GM19240 (cell line): ENCODE measurements around the gene BMAL1.
"Not testable (repeated sequence)": the region's sequence is repeated elsewhere in the genome, so short reads cannot be mapped to it uniquely, and the experiment has no call there.

Source experiments
- DNase-seq: peaks from one replicate; pipeline ENCODE4 v3.0.0; 2011; ENCODE audit warnings: low spot score; ENCODE audit not compliant: insufficient read length

BMAL1 gene

DNA sequence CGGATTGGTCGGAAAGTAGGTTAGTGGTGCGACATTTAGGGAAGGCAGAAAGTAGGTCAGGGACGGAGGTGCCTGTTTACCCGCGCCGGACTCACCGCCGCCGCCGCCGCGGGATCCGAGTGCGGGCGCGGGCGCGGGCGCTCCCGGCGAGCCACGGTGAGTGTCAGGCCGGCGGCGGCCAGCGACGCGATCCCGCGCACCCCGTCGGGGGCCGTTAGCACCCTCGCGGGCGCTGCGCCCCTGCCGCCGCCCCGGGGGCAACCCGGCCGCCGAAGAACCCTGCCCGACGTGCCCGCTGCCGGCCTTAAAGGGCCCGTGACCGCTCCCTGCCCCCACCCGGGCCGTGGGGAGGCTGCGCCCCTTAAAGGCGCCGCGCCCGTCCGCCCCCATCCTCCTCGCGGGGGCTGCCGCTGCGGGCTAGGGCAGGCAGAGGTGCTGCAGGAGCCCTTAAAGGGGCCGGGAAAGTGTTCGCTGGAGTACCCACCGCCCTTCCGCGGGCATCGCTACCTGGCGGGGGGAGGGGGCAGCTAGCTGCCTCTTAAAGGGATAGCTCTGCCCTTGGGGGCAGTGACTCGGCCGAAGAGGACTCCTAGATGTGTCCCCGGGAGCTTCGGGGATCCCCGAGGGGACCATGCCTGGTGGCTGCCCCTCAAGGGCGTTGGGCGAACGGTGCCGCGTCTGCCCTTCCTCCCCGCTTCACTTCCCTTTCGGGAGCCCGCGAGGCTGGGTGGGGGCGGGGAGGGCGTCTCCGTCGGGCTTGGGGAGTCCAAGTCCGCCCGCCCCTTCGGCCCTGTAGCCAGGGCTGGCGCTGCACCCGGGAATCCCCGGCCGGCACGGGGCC is at the start of gene BMAL1:
BMAL1 (plus strand) TSS at position 23 of the 841 bp plus-strand sequence. CDS start 76,519 bp downstream, outside the sequence.
- DNase-seq = peak; percentile 8

DNA sequence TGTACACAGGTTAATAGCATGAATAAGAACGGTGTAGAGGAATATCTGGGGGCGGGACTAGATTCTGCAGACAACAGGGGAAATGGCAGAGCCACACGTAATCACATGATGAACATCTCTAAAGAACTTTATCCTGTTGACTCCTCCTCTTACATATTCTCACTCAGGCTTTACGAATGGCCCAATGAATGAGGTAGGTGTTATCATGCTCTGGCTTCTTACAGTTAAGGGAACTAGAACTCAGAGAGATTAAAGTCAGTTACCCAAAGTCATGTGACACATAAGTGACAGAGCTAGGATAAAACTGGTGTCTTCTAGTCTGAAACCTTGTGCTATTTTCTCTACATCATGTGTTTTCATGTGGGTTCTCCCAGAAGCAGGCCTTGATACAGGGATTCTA is 49.0 kb upstream of the BMAL1 start:
- no peak for DNase-seq

DNA sequence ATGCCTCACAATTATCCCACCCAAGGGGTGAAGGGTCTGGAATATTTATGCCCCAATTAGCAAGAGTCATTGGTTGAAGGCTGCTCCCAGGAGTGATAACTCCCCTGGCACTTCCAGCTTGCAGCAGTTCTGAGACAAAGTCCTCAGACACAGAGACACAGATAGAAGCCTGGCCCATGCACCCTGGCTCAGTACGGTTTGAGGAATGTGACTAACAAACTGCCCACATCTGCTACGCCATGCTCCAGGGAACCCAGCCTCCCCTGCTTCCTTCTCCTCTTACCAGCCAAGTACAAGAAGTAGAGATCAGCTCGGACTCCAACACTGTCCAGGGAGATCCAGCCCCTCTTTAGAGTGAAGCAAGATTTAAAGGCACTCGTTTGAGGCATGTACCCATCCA is 48.5 kb upstream of the BMAL1 start:
- DNase-seq = no peak

DNA sequence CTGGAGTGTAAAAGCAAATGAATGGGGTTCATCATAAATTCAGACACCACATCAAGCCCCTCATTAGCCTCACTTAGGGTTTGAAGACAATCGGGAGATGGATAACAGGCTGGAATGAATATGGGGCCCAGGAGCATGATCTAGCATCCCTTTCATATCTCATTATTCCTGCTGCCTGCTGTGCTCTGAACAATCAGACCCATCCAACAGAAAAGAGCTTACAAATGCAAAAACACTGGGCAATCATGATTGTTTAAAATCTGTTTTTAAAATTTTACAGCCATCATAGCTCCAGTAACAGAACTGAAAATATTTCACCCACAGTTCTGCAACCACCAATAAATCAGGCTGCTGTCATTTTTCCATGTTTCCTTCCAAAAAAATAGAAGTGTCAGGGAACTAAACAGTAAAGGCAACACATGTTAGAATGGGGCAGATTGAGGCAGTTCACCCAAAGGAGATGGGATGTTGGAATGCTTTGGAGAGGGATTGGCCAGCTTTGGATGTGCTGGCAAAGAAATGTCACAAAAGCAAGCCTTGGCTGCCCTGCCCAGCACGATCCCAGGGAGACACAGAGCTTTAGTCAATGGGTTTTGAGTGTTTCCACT is 47.8 kb upstream of the BMAL1 start:
- DNase-seq = no peak

DNA sequence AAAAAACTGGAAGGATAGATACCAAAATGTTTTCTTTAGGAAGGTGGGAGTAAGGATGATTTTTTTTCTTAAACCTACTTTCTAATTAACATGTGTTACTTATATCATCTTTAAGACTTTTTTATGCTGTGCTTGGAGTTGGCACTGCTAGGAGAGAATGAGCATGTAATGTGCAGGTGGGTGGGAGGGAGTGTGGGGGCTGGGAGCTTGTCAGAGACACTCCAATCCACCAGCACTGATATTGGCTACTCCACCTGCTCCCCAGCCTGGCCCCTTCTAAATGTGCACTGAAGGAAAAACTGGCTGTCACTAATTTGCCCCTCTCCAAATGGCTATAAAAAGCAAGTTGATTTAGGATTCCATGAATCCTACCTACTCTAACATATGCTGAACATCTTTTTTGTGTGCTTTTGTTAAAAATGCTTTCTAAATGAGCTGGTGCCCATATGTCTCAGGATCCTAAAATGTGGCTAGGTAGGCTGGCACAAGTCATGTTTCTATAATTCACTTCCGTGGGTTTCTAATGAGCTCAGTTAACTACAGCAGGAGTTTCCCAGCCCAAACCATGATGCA is 44.3 kb upstream of the BMAL1 start:
- no peak for DNase-seq

DNA sequence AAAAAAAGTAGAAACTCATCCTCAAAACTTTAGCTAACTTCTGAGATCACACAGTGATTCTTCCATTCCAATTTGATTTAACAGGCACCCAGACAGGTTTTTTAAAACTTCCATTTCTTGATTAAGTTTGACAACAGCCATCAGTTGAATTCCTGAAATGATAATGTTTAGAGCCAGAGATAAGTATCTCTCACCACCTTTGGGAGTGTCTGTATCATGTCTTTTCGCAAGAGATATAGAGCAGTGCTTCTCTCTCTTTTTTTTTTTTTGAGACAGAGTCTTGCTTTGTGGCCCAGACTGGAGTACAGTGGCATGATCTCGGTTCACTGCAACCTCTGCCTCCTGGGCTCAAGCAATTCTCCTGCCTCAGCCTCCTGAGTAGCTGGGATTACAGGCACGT is 41.7 kb upstream of the BMAL1 start:
- no peak for DNase-seq

DNA sequence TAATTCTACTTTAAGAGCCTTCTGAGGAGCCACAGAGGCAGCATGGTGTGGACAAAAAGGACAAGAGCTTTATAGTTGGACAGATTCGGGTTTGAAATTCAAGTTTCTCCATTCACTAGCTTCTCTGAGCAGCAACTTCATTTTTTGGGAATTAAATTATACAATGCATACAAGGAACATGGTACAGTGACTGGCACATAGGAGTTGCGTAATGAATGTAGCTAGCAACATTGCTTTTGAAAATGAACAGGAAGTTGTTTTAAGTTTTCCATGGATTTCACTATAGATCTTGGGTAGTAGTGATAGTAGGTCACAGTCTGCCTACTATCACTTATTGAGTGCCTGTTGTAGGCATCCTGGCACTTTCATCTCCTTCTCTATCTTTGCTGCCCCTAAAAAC is 41.0 kb upstream of the BMAL1 start:
- no peak for DNase-seq

DNA sequence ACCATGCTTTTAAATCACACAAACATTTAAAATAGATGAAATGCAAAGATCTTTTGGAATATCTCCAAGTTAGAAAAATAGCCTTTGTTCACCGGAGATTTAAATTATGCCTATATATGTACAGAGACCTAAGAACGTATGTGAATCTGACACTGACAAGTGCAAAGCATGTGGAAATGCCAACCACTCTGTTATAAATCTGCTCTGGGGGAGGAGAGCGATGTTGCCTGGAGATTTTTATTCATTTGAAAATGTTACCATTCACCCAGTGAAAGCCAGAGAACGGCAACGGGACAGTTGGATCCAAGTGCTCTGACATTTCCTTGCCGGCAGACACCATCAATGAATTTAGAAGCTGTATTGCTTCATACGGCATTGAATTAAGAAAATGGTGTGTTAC is 39.8 kb upstream of the BMAL1 start:
- DNase-seq = no peak

DNA sequence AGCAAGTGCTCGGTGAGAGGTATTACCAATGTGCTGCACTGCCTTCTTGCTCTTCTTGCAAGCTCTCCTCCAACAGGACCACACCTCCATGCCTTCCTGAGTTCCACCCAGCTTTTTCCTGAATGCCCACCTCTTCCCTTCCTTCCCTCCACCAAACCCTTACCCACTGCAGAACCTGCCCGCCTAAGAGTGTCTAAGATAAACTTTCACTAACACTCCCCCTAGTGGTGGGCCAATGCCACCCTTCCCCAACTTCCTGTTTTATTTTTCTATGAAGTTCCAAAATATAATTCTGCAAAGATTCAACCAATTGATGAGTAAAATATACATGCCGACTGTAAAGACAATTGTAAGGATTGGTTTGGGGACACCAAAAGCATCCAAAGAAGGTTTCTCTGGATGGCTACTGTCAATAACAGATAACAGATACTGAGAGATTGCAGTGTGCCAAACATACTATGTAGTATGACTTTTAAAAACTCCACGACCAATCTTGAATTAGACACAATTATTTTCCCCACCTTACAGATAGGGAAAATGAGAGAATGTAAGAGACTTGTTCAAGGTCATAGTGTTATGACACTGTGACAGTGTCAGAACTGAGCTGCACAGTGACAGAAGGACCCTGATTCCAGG is 38.6 kb upstream of the BMAL1 start:
- peak; percentile 20 for DNase-seq

DNA sequence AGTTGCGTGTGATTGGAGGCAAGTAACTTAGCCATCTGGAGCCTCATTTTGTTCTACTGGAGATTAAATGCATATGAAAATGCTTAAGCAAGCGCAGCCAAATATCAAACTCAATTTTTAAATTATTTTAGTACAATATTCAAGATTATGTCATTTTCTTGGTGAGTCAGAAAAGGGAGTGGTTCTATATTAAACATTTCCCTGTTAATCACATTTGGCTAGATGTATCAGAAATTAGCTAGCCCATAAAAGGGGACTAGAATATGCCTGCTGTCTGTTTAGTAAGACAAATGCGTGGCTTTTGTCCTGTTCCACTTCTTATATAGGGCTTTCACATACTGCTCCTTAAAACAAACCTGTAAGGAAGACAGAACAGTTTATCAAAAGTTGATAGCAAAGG is 35.0 kb upstream of the BMAL1 start:
- DNase-seq = no peak

DNA sequence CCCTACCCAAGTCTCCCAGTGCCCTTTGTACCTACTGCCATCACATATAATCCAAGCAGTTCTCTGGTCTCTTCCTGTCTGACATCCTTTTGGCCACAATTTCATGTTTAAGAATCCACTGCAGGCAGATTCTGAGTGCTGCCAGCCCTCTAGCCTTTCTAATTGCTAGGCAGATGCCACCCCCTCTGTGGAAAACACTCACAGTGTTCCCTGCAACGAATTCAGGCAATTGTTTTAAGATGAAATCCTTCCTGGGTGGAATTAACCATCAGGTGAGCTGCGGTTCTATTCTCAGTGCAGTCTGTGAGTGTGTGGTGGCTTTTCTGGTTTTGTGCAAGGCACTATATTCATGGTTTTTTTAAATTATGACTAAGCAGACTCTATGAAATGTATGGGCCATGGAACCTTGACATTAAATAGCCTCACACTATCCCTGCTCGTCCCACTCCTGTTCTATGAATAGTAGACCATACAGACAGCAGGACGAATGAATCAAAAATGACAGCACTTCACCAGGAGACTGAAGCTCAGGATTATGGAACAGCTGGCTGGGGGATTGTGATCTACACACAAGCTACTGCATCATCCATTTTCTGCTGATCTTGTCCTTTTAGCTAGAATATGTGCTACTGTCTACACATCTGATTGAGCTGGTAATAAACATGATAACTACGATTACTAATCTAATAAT is 29.8 kb upstream of the BMAL1 start:
- DNase-seq = no peak

DNA sequence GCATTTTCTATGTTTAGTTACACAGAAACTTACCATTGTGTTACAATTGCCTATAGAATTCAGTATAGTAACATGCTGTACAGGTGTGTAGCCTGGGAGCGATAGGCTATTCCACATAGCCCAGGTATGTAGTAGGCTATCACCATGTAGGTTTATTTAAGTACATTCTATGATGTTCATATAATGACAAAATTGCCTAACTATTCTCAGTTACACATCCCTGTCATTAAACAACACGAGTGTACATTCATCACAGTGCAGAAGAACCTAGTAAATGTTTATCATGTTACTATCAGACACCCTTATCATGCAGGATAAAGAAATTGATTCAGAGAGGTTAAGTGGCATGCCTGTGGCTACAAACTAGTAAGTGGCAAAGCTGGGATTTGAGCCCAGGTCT is 28.4 kb upstream of the BMAL1 start:
- DNase-seq = no peak

DNA sequence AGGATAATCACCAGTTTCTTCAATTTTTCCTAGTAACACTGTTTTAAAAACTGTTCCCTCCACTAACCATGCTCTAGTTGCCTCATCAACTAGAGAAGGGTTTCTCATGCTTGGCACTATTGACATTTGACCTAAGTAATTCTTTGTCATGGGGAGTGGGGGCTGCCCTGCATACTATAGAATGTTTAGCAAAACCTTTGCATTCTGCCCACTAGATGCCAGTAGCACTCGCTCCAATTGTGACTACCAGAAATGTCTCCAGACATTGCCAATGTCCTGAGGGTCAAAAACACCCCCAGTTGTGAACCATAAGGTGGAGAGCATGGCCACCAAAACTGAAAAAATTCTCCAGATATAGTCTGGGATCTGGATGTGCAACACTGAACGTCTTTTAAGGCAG is 27.6 kb upstream of the BMAL1 start:
- DNase-seq = no peak

DNA sequence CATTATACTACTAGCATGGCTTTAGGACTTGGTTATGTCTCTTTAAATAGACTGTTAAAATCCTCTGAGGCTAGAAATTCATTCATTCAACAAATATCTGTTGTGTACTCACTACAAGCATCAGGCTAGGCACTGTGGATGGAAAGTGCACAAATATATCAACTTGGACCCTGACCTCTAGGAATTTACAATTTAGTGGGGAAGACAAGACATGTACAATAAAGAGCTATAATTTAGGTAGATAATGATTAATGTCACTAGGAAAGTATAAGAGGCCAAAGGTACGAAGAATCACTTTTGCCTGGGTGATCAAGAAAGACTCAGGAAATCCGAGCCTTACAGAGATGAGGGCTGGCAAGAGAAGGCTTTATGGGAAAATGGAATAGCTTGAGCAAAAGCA is 25.6 kb upstream of the BMAL1 start:
- DNase-seq = no peak

DNA sequence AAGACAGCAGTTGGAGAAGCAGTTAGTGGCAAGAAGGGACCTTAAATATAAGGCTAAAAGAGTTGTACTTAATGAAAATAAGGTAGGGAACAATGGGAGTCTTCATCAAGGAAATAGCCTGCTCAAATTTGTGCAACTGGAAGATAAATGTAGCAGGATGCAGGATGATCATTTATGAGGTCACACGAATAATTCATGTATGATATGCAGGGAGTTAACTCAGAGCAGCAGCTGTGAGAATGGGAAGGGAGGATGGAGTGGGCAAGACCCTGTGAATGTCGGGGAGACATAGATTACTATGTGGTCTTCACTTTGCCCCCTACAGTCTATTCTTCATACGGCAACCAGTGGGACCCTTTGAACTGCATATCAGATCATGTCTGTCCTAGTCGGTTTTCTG is 25.2 kb upstream of the BMAL1 start:
- no peak for DNase-seq

DNA sequence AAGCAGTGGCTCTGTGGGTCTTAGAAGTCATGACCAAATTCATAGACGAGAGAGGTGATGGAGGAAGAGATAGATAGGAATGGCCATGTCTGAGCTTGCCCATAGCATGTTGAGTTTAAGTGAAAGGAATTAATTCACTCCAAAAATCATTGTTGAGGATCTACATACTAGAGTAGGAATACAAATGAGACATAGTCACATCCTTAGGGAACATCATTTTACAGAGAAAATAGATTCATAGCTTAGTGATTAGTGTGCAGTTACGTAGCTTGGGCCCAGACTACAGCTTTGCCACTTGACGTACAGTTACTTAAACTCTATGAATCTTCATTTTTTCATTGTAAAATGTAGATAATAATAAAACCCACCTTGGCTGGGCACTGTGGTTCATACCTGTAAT is 21.4 kb upstream of the BMAL1 start:
- no peak for DNase-seq

DNA sequence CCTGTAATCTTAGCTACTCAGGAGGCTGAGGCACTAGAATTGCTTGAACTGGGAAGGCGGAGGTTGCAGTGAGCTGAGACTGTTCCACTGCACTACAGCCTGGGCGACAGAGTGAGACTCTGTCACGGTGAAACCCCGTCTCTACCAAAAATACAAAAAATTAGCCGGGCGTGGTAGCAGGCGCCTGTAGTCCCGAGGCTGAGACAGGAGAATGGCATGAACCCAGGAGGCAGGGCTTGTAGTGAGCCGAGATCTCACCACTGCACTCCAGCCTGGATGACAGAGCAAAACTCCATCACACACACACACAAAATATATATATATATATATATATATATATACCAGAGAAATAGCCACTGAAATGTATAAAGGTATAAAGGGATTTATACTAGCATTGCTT is 19.5 kb upstream of the BMAL1 start:
- not testable (repeated sequence) for DNase-seq

DNA sequence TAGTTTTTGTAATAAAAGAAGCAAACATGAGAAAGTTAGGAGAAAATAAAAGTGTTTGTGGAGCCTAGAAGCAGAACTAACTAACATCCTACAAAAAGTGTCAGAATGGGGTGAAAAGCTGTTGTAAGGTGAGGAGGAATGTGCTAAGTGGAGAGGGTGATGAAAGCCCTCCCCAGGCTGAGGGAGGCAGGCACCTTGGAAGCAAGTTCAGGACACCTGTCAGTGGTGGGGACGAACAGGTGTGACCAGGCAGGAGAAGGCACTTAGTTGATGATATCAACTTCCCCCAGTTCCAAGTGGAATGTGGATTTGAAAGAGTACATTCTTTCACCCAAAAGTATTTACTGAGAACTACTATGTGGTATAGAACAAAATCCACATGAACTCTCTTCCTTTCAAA is 18.7 kb upstream of the BMAL1 start:
- DNase-seq = no peak

DNA sequence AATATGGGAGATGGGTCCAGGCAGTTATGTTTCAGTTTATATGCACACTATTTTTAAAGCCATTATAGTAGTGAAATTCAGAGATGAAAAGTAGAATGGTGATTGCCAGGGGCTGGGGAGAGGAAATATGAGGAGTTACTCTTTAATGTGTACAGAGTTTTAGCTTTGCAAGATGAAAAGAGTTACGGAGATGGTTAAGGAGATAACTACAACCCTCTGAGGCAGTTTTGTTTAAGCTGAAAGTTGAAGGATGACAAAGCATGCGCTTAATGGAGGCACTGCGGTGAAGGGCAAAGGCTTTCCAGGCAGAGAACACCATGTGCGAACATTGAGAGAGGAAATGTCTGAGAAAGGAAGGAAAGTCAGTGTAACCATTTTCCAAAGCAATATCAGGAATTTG is 18.2 kb upstream of the BMAL1 start:
- DNase-seq = no peak

DNA sequence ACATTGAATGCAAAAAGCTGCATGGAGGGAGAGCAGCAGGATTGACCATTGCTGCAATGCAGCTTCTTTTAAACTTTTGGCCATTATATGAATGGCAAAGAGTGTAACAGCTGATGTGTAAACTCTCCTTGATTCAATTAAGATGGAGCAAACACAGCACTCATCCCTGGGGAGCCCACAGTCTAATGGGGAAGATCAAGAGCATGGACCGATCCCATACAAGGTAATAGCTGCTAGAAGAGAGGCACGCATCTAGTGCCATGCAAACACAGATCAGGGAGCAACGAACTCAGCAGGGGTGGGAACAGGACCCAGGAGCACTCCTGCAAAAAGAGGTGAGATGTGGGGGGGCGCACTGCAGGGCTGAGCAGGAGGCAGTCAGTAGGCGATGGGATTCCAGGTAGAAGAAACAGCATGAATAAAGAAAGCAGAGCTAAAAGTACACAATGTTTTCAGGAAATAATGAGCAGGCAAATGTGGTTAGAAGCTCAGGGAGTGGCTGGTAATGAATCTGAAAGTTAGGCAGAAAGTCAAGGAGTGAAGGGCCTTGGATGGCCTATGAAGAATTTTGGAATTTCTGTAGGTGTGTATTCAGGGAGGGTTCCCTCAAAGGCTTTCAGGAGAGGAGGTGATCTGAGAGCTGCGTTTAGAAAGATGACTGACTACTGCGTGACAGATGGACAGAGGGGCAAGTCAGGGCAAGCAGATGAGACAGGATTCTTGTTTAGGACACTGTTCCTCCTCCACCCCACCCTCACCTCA is 17.2 kb upstream of the BMAL1 start:
- DNase-seq = no peak
